ENCODE results near the gene KRT23. TPM values are rescaled to one million over a fixed set of nuclear protein-coding genes. Genes with fewer than 3 reads are reported as not detected.
"Not testable (repeated sequence)": the region's sequence is repeated elsewhere in the genome, so short reads cannot be mapped to it uniquely, and the experiment has no call there.

KRT23 gene
- polyA plus RNA-seq, 1 experiment: 0.06 TPM

GRCh38 chr17:40926341-40926740 lies 11.1 kb downstream of the KRT23 start:
- no peak overlapping the region for H3K4me3 ChIP-seq (ENCODE audit: low read depth, low read length)
- H3K27ac ChIP-seq (ENCODE audit: low read depth, low read length): no peak overlapping the region
- ChIA-PET POLR2A (interaction anchor here (0.7 kb wide), 1 partner anchor 20 kb away, joined by 3 read pairs; no protein-coding TSS in a partner anchor), CTCF (no interaction called here)
- DNase-seq (ENCODE audit: low read depth, low spot score): no peak
- no peaks in the 10 kb centered on the region for H3K9me3 ChIP-seq (ENCODE audit: control insufficient read depth, insufficient read depth, low read length)
- TF ChIP-seq, protein P1, sequence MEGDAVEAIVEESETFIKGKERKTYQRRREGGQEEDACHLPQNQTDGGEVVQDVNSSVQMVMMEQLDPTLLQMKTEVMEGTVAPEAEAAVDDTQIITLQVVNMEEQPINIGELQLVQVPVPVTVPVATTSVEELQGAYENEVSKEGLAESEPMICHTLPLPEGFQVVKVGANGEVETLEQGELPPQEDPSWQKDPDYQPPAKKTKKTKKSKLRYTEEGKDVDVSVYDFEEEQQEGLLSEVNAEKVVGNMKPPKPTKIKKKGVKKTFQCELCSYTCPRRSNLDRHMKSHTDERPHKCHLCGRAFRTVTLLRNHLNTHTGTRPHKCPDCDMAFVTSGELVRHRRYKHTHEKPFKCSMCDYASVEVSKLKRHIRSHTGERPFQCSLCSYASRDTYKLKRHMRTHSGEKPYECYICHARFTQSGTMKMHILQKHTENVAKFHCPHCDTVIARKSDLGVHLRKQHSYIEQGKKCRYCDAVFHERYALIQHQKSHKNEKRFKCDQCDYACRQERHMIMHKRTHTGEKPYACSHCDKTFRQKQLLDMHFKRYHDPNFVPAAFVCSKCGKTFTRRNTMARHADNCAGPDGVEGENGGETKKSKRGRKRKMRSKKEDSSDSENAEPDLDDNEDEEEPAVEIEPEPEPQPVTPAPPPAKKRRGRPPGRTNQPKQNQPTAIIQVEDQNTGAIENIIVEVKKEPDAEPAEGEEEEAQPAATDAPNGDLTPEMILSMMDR (IDR thresholded peaks at IDR 0.05; ENCODE audit: low read depth, low read length): no peak
- H3K27me3 ChIP-seq (ENCODE audit: control insufficient read depth, insufficient read depth, low read length): no peaks in the 10 kb centered on the region

DNA sequence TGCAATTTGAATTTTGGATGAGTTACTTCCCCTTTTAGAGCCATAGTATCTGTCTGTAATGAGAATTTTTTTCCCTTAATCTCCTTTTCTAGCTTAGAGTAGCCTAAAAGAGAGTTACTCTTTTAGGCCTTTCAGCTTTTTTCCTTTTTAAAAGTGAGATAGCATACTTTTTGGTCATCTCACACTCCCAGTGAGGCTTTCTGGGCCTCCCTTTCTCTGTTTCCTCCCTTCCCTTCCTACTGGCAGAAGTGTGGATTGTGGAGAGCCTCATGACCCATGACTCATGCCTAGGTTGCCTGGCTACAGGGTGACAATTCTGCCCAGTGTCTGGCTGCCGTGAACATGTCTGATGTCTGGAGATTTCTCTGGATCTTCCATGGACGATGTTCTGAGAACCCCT lies 15.2 kb downstream of the KRT23 start:
- CTCF ChIA-PET: interaction anchor here (3.6 kb wide), 1 partner anchor 400 kb away, joined by 10 read pairs; no protein-coding TSS in a partner anchor
- no peaks in the 10 kb centered on the region for H3K27me3 ChIP-seq (ENCODE audit: control insufficient read depth, insufficient read depth, low read length)
- H3K9me3 ChIP-seq (ENCODE audit: control insufficient read depth, insufficient read depth, low read length): no peaks in the 10 kb centered on the region
- no peak overlapping the region for H3K27ac ChIP-seq (ENCODE audit: low read depth, low read length)
- no peak overlapping the region for H3K4me3 ChIP-seq (ENCODE audit: low read depth, low read length)
- TF ChIP-seq, protein P1 (IDR thresholded peaks at IDR 0.05; ENCODE audit: low read depth, low read length): no peak
- peak; percentile 43 for DNase-seq (ENCODE audit: low read depth, low spot score)
- POLR2A ChIA-PET: no interaction called here

DNA sequence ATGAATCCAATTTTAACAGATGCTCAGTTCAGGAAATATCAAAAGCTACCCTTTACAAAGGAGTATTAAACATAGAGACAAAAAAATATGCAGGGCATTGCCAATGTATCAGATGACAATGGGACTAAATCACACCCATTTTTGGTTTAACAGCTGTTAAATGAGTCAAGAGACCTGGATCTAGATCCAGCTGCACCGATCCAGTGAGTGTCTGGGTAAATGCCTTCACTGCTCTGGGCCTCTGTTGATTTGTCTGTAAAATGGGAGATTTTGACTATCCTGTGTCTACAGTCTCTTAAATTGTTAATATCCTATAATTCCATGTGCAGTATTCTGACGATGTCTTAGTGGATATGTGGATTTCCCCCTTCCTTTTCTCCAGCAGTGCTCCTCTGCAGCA lies 16.4 kb downstream of the KRT23 start:
- ChIA-PET CTCF (interaction anchor here (0.7 to 3.6 kb wide), 2 partner anchors 402 to 1107 kb away, joined by 4 to 10 read pairs; no protein-coding TSS in a partner anchor), POLR2A (no interaction called here)
- no peaks in the 10 kb centered on the region for H3K27me3 ChIP-seq (ENCODE audit: control insufficient read depth, insufficient read depth, low read length)
- TF ChIP-seq, protein P1 (IDR thresholded peaks at IDR 0.05; ENCODE audit: low read depth, low read length): no peak
- no peak overlapping the region for H3K27ac ChIP-seq (ENCODE audit: low read depth, low read length)
- no peak overlapping the region for H3K4me3 ChIP-seq (ENCODE audit: low read depth, low read length)
- no peak for DNase-seq (ENCODE audit: low read depth, low spot score)
- no peaks in the 10 kb centered on the region for H3K9me3 ChIP-seq (ENCODE audit: control insufficient read depth, insufficient read depth, low read length)

DNA sequence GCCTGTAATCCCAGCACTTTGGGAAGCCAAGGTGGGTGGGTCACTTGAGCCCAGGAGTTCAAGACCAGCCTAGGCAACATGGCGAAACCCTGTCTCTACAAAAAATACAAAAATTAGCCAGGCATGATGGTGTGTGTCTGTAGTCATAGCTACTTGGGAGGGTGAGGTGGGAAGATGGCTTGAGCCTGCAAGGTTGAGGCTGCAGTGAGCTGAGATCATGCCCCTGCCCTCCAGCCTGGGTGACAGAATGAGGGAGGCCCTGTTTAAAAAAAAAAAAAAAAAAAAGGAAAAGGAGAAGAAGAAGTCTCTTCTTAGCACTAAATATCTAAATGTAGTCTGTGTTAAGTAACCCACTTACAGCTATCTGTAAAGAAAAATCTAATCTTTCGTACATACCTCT lies 20.3 kb downstream of the KRT23 start:
- not testable (repeated sequence) for H3K4me3 ChIP-seq (ENCODE audit: low read depth, low read length); DNase-seq (ENCODE audit: low read depth, low spot score); H3K27ac ChIP-seq (ENCODE audit: low read depth, low read length); H3K9me3 ChIP-seq (ENCODE audit: control insufficient read depth, insufficient read depth, low read length); H3K27me3 ChIP-seq (ENCODE audit: control insufficient read depth, insufficient read depth, low read length)
- CTCF ChIA-PET: interaction anchor here (0.6 to 3.7 kb wide), 2 partner anchors 61 to 632 kb away, joined by 3 to 27 read pairs; no protein-coding TSS in a partner anchor
- POLR2A ChIA-PET: interaction anchor here (0.6 kb wide), 1 partner anchor 302 kb away, joined by 3 read pairs; no protein-coding TSS in a partner anchor

- ChIA-PET CTCF (interaction anchor here (0.9 to 3.7 kb wide), 5 partner anchors 60 to 749 kb away, joined by 3 to 27 read pairs (median 5); no protein-coding TSS in a partner anchor), POLR2A (interaction anchor here (1.6 kb wide), 1 partner anchor 36 kb away, joined by 5 read pairs; no protein-coding TSS in a partner anchor)
Measured at GRCh38 chr17:40916366-40916765, 21.1 kb downstream of the KRT23 start.

More at GRCh38 chr17:40916366-40916765, 21.1 kb downstream of the KRT23 start:
- TF ChIP-seq, protein P1 (IDR thresholded peaks at IDR 0.05; ENCODE audit: low read depth, low read length): no peak
- Histone ChIP-seq H3K27me3 (ENCODE audit: control insufficient read depth, insufficient read depth, low read length) (no peaks in the 10 kb centered on the region), H3K9me3 (ENCODE audit: control insufficient read depth, insufficient read depth, low read length) (no peaks in the 10 kb centered on the region), H3K4me3 (ENCODE audit: low read depth, low read length) (no peak overlapping the region), H3K27ac (ENCODE audit: low read depth, low read length) (peak overlapping the region; percentile 84)
- DNase-seq (ENCODE audit: low read depth, low spot score): no peak
